AG04449 (cell line): Measurements from ENCODE around the gene RNASE2.
"Not testable (repeated sequence)": the region's sequence is repeated elsewhere in the genome, so short reads cannot be mapped to it uniquely, and the experiment has no call there.

Source experiments
- CTCF ChIA-PET: fragments of 350-600 bp; formaldehyde crosslinking; extraction: SDS; loops from one replicate; lab custom pipeline; 2021; ENCODE audit warnings: antibody characterized with exemption; lab: Yijun Ruan, JAX
- POLR2A ChIA-PET: fragments of 400-600, 350-600 bp; formaldehyde crosslinking; extraction: SDS; loops from one replicate; lab custom pipeline; 2020; ENCODE audit warnings: antibody characterized with exemption, inconsistent platforms; lab: Yijun Ruan, JAX
- DNase-seq: peaks from one replicate; pipeline ENCODE4 v3.0.0-alpha.2; 2010; ENCODE audit warnings: low read depth, low spot score
- H3K4me3 ChIP-seq: 2 replicates; pipeline ENCODE4 v1.5.1; 2011; ENCODE audit warnings: low read depth, mild to moderate bottlenecking, control low read depth, low read length
- TF ChIP-seq, protein P1 (sequence below): IDR thresholded peaks from one replicate; pipeline ENCODE4 v1.5.1; 2011; ENCODE audit warnings: mild to moderate bottlenecking, moderate library complexity, low read length, control low read depth, inconsistent platforms; ENCODE audit not compliant: insufficient read depth; ENCODE audit errors: missing control alignments

RNASE2 gene

DNA sequence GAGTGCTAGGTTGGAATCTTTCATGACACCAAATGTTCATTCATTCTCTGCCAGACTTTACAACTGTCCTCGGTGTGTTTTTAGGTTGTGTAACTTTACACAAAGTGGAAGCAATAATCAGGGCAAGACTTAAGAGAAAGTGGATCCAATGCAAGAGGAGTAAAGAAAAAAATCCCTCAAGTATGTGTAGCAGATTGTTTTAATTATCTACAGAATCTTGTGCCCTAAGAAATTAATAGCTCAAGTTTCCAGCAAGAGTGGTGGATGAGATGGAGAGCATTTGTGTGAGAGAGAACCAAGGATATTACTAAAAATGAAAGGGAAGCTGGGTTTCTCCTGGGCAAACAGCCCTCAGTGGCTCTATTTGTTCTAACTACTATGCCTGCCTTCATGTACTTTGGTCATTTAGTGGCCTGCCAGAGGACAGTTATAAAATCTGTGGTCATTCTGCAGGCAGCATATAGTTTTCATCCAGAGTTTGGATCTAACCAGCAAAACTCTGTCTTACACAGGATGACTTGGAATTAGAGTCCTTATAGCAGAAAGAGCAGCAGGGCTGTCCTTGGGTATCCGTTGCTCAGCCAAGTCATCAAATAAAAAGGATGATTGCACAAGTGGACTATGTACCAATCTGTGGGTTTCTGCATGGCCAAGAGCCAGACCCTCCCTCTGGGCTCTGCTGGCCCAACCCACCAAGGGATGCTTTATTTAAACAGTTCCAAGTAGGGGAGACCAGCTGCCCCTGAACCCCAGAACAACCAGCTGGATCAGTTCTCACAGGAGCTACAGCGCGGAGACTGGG, at the start of gene RNASE2:
Gene RNASE2, plus strand, starts transcription at position 752 of the 802 bp plus-strand sequence. CDS start 285 bp downstream, outside the sequence.
- DNase-seq, POLR2A ChIA-PET: not testable (repeated sequence)

DNA sequence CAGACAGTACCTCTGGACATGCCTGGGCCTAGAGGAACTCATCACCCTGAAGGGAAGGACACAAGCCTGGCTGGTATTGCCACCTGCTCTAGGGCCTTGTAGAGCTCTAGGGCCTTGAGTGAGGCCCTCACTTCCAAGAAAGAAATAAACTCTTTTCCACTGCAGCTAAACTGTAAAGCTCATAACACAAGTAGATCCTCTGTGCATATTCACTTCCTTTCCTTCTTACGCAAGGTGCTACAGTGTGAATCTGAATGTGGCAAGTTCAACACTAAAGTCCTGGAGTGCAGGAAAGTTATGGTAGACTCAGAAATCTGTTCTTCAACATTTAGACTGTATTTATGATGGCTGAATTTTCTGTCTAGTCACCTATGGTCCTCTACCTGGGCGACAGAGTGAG, 49.6 kb upstream of the RNASE2 start:
- TF ChIP-seq, protein P1, sequence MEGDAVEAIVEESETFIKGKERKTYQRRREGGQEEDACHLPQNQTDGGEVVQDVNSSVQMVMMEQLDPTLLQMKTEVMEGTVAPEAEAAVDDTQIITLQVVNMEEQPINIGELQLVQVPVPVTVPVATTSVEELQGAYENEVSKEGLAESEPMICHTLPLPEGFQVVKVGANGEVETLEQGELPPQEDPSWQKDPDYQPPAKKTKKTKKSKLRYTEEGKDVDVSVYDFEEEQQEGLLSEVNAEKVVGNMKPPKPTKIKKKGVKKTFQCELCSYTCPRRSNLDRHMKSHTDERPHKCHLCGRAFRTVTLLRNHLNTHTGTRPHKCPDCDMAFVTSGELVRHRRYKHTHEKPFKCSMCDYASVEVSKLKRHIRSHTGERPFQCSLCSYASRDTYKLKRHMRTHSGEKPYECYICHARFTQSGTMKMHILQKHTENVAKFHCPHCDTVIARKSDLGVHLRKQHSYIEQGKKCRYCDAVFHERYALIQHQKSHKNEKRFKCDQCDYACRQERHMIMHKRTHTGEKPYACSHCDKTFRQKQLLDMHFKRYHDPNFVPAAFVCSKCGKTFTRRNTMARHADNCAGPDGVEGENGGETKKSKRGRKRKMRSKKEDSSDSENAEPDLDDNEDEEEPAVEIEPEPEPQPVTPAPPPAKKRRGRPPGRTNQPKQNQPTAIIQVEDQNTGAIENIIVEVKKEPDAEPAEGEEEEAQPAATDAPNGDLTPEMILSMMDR, result no peak
- ChIA-PET POLR2A (no interaction called here), CTCF (no interaction called here)
- H3K4me3 ChIP-seq, result no peak overlapping the region
- DNase-seq, result no peak

More for the DNA sequence above, at the start of gene RNASE2:
- H3K4me3 ChIP-seq, result not testable (repeated sequence)
- CTCF ChIA-PET, result interaction anchor here (9.1 kb wide), 1 partner anchor 17 kb away, joined by 97 read pairs; no protein-coding TSS in a partner anchor

DNA sequence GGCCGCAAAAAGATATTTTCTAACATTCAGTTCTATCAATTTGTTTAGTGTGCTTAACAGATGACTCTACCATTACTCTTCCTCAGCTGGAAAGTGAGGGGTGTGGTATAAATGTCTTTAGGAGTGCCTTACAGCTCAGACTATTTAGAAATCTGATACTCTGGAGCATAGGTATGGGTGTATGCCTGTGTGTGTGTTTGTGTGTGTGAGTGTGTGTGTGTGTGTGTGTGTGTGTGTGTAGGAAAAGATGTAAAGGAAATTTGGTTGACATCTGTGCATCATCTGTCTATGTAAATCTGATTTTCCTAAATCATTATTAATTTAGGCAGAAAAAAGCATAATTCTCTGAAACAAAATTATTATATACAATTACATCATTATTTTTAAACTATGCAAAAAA, 48.1 kb upstream of the RNASE2 start:
- POLR2A ChIA-PET, result no interaction called here
- no peak overlapping the region for H3K4me3 ChIP-seq
- CTCF ChIA-PET, result interaction anchor here (0.8 kb wide), 1 partner anchor 34 kb away, joined by 3 read pairs; no protein-coding TSS in a partner anchor
- TF ChIP-seq, protein P1, result no peak
- no peak for DNase-seq

DNA sequence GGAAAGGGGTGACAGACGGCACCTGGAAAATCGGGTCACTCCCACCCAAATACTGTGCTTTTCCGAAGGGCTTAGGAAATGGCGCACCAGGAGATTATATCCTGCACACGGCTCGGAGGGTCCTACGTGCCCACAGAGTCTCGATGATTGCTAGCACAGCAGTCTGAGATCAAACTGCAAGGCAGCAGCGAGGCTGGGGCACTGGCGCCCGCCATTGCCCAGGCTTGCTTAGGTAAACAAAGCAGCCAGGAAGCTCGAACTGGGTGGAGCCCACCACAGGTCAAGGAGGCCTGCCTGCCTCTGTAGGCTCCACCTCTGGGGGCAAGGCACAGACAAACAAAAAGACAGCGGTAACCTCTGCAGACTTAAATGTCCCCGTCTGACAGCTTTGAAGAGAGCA, 44.5 kb upstream of the RNASE2 start:
- POLR2A ChIA-PET, CTCF ChIA-PET, H3K4me3 ChIP-seq, DNase-seq: not testable (repeated sequence)

DNA sequence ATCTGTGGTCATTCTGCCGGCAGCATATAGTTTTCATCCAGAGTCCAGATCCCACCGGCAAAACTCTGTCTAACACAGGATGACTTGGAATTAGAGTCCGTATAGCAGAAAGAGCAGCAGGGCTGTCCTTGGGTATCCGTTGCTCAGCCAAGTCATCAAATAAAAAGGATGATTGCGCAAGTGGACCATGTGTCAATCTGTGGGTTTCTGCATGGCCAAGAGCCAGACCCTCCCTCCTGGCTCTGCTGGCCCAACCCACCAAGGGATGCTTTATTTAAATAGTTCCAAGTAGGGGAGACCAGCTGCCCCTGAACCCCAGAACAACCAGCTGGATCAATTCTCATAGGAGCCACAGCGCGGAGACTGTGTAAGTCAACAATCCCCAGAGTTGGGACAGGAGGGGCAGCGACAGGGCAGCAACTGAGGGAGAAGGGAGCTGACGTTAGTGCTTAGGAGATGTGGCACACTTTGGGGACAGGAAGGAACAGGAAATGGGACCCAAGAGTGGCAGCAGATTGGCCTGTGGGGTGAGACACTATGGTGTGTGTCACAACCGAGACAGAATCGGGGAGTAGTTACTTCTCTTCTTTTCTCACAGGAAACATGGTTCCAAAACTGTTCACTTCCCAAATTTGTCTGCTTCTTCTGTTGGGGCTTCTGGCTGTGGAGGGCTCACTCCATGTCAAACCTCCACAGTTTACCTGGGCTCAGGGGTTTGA, 36.1 kb upstream of the RNASE2 start:
- CTCF ChIA-PET, H3K4me3 ChIP-seq, POLR2A ChIA-PET, DNase-seq: not testable (repeated sequence)

DNA sequence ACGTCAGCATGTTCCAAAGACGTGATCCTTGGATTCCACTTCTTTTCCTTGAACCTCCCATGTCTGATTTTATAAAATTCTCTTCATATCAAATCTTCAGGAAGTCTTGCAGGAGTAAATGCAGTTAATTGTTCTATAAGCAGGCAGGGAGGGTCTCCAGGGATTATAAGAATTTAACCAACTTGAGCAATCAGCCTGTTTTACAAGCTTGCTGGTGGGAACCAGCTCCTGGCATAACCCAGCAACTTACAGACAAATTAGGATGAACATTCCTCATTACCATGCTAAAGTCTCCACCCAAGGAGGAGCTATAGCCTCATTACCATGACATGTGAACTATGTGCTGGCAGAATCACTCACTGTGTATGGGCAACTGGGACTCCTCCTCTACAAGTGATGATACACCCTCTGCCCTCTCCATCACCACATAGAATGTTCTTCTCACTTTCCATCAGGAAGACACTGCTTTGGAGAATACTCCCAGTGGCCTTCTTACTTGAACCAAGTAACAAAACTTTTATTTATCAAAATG, 31.5 kb upstream of the RNASE2 start:
- H3K4me3 ChIP-seq, POLR2A ChIA-PET, DNase-seq, CTCF ChIA-PET: not testable (repeated sequence)

DNA sequence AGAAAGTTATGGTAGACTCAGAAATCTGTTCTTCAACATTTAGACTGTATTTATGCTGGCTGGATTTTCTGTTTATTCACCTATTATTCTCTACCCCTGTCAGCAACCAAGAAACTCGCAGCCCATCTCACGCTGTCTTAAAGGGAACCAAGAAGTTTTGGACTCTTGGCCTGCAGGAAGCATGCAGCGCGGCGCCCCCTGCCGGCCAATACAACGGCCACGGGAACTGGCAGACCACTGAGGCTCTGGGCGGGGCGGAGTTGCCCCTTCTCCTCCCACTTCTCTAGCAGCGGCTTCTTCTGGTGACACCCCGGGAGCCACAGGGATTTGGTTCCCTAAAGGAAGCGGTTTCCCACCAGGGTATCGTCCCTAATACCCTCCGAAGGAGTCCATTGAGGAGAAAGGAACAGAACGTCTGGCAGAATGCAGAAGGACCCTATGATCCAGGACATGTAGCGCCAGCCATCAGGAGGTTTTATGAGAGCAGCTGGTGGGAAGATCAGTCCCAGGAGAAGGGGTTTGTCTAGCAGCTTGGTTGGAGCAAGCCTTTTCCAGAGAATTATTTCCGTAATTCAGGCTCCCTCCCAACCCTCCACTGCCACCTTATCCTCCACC, 21.0 kb upstream of the RNASE2 start:
- no peak overlapping the region for H3K4me3 ChIP-seq
- ChIA-PET CTCF (interaction anchor here (1.6 kb wide), 1 partner anchor 9 kb away, joined by 3 read pairs; no protein-coding TSS in a partner anchor), POLR2A (no interaction called here)
- TF ChIP-seq, protein P1, result peak; percentile 48
- no peak for DNase-seq
